Activated CD4-positive, alpha-beta T cell treated with anti-CD3 and anti-CD28 coated beads, Interleukin-2, amount 50 U/mL, for 48 hours (primary cell): Measurements from ENCODE around the gene ADCY1.

Experiments
- DNase-seq, 2 experiments: peaks; one replicate each; pipeline ENCODE4 v3.0.0-alpha.2; 2020

The ADCY1 gene

DNA sequence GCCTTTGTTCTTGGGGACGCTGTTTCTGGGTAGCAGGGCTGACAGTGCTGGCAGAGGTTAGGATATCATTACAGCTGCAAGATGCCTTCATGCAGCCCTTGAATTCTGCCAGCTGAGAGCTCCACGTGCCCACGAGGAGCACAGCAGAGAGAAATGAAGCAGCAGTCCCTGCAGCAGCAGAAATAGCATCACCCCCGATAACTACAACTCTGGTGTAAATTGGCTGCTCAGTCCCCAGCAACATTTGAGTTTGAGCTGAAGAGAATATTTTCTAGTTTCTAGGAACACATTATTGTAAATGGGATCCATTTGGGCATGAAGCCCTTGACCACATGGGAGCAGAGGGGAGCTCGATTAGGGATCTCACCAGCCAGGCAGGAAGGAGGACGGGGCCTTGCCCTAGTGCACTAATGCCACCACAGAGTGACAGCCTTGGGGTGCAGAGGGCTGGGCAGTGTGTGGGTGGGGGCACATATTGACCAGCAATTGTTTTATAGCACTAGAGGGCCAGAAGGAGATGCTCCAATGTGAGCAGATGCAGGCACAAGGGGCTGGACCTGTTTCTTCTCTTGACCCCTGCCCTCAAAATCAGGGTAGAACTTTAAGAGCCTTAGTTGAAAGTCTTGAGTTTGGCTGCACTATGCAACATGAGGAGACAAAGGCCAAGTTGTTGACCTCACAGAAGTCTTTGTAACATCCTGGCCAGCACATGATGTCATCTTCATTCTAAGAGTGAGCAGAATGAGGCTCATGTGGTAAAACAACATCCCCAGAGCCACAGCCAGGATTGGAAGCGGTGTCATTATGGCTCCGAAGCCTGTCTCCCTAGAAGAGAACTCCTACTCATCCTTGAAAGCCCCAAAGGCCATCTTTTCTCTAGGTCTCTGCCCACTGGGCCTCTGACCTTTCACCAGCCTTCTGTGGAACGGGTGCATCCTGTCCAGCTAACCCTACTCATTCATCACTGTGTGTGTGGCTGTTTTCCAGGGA lies 52.6 kb downstream of the ADCY1 start:
- DNase-seq, result no peak

DNA sequence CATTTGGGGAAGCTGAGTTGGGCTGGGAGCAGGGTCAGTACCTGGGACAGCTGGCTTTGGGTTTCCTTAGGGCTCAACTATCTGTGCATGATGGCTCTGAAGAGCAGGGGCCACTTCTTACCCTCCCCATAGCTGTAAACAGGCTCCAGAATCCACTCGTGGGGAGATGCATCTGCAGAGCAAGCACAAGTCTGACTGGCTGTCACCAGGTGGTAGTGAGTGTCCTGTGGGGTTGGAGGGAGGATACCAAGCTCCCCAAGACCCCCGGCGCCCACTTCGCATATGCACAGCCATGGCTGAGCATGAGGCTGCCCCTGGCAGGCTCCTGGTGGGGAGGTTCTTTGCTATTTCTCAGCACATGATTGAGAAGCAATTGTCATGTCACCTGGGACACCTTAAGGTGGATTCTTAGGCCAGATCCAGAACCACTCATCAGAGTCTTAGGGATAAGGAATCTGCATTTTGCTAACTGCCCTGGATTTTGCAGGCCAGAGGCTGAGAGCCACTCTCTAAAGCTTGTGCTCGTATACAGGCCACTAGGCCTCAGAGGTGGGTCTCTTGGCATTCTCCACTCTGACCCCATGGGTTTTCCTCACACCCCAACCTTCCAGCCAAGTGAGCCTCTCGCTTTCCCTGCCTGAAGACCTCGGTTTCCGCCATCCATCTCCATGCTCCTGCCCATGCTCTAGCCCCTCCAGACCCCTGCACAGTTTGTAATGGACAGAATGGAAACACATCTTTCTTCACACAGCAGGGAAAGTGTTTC lies 53.7 kb downstream of the ADCY1 start:
- no peak for DNase-seq

DNA sequence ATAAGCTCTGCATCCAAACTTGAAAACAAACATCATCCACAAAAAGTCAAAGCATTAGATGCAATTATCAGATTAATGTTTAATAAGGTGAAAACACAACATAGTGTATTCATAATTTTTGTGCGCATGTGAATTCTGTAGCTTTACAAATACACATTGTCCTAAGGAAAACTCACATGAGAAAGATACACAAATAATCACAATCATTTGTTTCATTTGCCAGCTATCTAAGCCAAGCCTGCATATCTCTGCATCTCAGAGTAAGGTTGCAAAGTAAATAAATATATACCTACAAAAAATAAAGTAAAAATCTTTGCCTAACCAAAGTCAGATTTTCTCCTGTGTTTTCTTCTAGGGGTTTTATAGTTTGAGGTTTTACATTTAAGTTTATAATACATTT lies 57.4 kb downstream of the ADCY1 start:
- DNase-seq, result no peak

DNA sequence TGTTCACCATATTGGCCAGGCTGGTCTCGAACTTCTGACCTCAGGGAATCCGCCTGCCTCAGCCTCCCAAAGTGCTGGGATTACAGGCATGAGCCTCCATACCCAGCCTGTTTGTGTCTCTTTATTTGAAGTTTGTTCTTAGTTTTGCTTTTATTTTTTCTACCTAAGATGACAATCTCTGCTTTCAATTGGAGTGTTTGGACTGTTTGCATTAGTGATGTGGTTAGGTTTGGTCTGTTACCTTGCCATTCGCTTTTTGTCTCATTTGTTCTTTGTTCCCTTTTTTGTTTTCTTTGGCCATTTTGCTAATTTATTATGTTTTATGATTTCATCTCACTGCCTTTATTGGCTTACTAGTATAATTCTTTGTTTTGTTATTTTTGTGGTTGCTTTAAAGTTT lies 62.6 kb downstream of the ADCY1 start:
- DNase-seq, result no peak

DNA sequence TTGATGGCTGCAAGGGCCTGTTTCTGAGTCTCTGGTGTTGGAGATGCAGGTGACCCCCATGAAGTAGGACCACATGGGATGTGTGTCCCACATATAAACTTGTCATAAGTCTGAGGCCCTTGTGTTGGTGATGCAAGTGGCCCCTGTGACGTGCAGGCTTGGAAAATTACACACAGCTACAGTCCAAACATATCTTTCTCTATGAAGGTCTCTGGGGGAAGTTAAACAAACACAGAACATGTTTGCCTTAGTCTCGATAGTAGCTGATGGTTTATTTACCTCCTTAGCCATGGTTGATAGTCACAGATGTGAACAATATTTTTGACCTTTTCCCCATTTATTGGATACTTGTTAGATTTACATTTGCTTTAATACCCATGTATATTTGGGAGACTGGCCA lies 64.7 kb downstream of the ADCY1 start:
- DNase-seq, result no peak

GRCh38 chr7:45642044-45642443 lies 67.9 kb downstream of the ADCY1 start:
- no peak for DNase-seq

- no peak for DNase-seq
Observed at GRCh38 chr7:45643630-45644029, 69.5 kb downstream of the ADCY1 start.

DNA sequence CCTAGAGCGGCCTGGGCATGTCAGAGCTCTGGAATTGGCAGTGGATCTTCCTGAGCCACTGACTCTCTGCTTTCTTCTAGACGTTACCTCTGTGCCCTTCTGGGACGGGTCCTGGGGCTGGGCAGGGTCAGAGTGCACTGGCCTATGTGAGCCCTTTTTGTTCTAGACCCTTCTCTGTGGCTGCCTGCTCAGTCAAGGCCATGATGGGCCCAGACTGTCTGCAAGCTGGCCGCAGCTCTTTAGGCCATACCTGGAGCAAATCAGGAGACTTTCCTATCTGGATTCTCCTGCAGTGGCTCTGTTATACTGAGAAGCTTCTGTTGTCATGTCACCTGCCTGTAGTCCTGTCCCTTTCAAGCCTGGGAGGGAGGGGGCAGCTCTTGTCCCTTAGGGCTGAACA lies 70.1 kb downstream of the ADCY1 start:
- DNase-seq, result no peak

DNA sequence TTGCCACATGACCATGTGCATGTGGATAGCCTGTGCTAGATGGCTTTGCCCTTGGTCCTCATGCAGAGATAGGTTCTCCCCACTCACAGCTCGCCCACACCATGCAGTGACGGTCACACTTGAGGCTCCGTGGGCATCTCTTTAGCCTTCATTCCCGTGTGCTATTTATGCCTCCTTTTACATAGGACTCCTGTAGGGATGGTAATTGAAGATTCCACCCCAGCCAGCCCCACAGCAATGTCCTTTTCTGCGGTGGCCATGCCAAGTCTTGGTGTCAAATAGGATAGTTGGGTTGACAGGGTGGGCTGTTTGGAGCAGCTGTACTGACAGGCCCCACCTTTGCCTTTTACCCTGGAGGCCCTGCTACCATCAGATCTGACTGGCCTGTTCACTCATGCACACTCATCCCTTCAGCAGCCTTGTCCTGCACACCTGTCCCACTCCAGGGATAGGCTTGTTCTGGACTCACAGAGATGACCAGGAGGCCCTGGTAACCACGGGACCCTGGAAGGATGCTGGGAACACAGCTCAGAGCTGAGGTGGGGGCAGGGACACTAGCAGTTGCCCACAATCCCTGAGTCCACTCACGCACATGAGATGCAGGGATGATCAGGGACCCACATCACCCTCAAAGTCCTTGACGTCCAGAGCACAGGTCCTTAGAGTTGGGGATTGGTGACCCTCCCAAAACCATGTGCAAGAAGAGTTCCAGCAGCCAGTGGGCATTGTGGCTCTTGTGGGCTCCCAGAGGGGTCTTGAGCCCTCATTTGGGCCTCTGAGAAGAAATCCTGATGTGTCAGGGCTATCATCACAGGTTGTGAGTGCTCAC lies 71.2 kb downstream of the ADCY1 start:
- no peak for DNase-seq

DNA sequence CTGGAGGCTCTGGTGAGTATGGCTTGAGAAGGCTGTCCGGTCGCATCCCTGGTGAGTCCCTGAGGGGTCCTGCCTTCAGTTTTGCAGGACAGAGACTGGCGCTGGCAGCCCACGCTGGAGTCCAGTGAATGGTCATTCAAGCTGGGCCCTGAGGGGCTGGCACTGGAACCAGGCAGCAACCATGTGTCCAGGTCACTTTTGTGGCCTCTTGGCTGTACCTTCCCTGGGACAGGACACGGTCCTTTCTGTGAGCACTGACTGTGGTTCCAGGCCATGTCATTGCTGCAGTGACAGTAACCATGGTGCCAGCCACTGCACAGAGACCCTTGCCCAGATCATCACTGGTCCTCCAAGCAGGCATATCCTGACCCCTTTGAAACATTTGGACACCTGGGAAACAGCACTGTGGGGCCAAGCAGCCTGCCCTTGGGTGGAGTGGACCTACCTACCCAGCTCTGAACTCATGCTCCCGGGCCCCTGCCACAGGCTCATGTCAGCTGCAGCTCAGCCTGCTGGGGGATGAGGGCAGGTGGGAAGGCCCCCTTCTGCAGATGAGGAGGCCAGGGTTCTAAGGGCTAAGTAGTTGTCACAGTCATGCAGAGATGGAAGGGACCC lies 72.1 kb downstream of the ADCY1 start:
- DNase-seq, result no peak

DNA sequence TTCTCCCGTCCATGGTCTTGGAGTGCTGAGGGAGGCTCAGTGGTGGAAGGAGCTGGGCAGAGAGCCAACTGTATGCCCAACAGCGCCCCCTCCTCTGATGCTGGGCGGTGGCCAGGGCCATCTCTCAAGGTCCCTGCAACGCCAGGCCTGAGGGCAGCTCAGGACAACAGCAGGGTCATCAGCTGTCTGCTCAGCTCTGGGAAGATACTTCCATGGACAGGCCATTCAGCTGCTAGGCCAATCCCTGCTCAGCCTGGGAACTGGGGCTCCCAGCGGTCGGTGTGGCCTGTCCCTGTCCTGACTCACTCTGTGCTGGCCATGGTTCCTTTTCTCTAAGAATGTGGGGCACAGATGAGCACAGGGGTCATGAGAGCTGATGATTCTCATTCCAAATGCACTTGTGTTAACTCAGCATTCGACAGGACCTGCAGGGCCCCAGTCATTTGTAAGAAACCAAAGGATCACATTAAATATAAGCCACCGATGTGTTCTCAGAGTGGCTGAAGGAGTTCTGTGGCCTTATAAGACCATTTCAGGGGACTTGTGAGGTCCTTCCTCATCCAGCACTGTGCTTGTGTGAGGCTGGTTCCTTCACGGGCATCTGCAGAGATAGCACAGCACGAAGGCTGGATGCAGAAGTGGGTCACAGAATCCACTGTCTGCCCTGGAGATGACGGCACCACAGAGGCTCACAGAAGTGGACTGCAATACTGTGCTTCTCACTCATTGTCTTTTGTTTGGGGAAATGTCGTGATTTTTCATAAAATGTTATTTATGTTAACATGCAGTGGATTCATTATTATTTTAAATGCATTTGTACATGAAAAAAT lies 73.0 kb downstream of the ADCY1 start:
- no peak for DNase-seq

DNA sequence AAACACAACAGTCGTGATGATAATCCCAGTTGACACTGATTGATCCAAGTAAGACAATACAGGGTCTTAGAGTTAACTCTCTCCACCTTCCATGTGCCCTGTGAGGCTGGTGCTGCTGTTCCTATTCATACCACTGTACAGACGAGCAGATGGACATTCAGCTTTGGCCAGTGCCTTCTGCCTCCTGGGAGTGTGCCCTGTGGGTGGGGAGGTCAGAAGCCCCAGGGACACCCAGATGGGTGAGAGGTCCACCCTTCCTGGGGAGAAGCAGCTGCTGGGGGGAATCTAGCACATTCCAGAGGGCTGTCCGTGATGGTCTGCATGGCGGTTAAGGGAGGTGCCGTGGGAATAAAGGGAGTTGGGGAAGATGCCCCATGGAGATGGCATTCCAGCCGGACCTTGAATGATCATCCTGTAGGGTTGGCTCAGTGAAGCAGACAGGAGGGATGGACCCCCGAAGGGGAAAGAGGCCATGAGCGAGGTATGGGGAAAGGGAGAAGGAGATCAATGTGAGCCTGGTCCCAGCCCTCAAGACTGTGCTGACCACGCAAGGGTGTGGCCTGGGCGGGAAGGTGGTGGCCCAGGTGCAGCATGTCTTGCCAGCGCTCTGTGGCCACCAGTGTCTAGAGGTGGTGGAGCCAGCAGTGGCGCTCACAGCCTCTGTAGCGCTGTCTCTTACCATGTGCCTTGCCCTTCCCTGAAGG lies 74.0 kb downstream of the ADCY1 start:
- DNase-seq, result no peak

- DNase-seq, result no peak
Observed at GRCh38 chr7:45648671-45648995, 74.5 kb downstream of the ADCY1 start.

DNA sequence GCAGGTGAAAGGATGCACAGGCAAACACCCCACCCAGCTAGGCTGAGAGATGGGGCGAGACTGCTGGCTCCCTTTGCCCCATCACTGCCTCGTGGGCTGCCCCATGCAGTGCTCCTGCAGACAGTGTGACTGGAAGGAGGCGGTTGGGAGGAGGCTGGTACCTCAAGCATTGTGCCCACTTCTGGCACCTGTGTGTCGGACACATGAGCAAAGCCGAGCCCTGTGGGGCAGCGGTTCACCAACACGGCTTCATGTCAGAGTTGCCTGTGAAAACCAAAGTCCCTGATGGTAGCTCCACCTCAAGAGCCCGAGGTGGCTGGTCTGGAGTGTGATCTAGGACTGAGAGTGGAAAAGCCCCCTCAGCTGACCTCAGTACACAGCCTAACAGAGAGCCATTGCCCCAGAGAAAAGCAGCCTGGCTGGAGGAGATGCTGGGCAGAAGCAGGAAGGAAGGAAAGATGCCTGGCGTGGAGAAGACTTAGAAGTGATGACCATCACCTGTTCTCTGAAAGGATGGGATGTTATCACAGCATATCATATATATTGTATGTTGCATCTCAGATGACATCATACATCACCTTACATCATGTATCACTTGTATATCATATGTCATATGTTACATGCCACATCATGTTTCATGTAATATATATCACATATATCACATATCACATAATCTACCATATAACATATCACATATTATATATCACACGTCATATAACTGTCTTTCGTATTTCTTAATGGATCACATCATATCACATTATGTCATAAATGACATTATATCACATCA lies 75.6 kb downstream of the ADCY1 start:
- DNase-seq, result no peak

- DNase-seq, result no peak
Observed at GRCh38 chr7:45650404-45651394, 76.5 kb downstream of the ADCY1 start.

GRCh38 chr7:45651540-45651939 lies 77.4 kb downstream of the ADCY1 start:
- no peak for DNase-seq

GRCh38 chr7:45652630-45653029 lies 78.5 kb downstream of the ADCY1 start:
- no peak for DNase-seq

DNA sequence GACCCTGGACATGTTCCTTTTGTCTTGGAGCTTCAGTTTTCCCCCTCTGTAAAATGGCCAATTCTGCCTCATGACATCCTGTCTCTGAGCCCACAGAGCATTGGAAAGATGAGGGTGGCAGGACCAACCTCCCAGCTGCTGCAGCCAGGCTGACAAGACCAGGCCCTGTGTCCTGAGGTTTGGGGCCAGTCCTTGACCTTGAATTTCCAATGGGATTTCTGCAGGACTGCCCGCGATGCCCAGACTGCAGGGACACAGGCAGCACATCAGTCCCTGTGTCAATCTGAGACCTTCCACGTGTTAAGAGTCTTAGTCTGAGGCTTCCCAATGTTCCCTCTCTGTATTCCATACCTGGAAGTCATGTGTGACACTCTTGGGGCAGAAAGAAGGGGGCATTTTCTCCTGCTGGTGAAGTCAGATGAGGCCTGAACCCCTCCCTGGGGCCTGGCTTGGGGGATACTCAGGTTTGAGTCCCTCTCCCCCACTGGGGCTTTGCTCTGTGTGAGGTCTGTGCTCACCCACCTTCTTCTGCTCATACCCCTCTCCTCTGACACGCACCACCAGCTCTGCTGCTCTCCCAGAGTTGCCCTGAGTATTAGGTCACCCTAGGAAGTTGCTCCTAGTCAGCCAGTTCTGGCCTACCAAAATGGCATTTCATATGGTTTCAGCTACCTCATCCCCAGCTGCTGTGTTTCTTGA lies 79.2 kb downstream of the ADCY1 start:
- no peak for DNase-seq
